HEK293T (cell line): ENCODE measurements around the gene ARRDC1.
A peak's percentile ranks its signal among the peaks of the same experiment; 100 is the strongest.

Experiments used
- CTCF ChIA-PET: fragments of 350-600 bp; formaldehyde crosslinking; extraction: SDS; loops from one replicate; lab custom pipeline; 2021; ENCODE audit warnings: antibody characterized with exemption, inconsistent platforms; lab: Yijun Ruan, JAX
- POLR2A ChIA-PET: fragments of 350-600 bp; formaldehyde crosslinking; extraction: SDS; loops from one replicate; lab custom pipeline; 2020; ENCODE audit warnings: antibody characterized with exemption, inconsistent platforms; lab: Yijun Ruan, JAX
- DNase-seq: peaks from one replicate; pipeline ENCODE4 v3.0.0; 2012; ENCODE audit warnings: mixed read lengths; ENCODE audit errors: extremely low spot score
- ARNT ChIP-seq: fragments of 450-650 bp; IDR thresholded peaks from 2 replicates; pipeline ENCODE4 v1.6.1; 2017; ENCODE audit warnings: mild to moderate bottlenecking
- BHLHE40 ChIP-seq: fragments of 450-650 bp; IDR thresholded peaks from 2 replicates; pipeline ENCODE4 v1.6.1; 2016; ENCODE audit warnings: mild to moderate bottlenecking, moderate library complexity, borderline replicate concordance
- CTBP1 ChIP-seq: fragments of 450-650 bp; IDR thresholded peaks from 2 replicates; pipeline ENCODE4 v1.6.1; 2016; ENCODE audit warnings: borderline replicate concordance
- ELF4 ChIP-seq: fragments of 450-650 bp; IDR thresholded peaks from 2 replicates; pipeline ENCODE4 v1.6.1; 2017; ENCODE audit warnings: antibody characterized with exemption
- FOXA1 ChIP-seq: fragments of 450-650 bp; IDR thresholded peaks from 2 replicates; pipeline ENCODE4 v1.6.1; 2016; ENCODE audit warnings: mild to moderate bottlenecking
- FOXK2 ChIP-seq: fragments of 450-650 bp; IDR thresholded peaks from 2 replicates; pipeline ENCODE4 v1.6.1; 2016; ENCODE audit warnings: mild to moderate bottlenecking
- FOXM1 ChIP-seq: fragments of 450-650 bp; IDR thresholded peaks from 2 replicates; pipeline ENCODE4 v1.6.1; 2017; ENCODE audit warnings: mild to moderate bottlenecking, borderline replicate concordance
- HDGF ChIP-seq: fragments of 450-650 bp; IDR thresholded peaks from 2 replicates; pipeline ENCODE4 v1.6.1; 2017; ENCODE audit warnings: antibody characterized with exemption, borderline replicate concordance
- L3MBTL2 ChIP-seq: fragments of 450-650 bp; conservative IDR thresholded peaks from 2 replicates; pipeline ENCODE4 v1.6.1; 2016; ENCODE audit warnings: mild to moderate bottlenecking
- LEF1 ChIP-seq: fragments of 450-650 bp; IDR thresholded peaks from 2 replicates; pipeline ENCODE4 v1.6.1; 2017; ENCODE audit warnings: mild to moderate bottlenecking, borderline replicate concordance
- NFRKB ChIP-seq: fragments of 450-650 bp; IDR thresholded peaks from 2 replicates; pipeline ENCODE4 v1.6.1; 2016; ENCODE audit warnings: mild to moderate bottlenecking, moderate library complexity
- SP1 ChIP-seq: fragments of 450-650 bp; IDR thresholded peaks from 2 replicates; pipeline ENCODE4 v1.6.1; 2017
- SUZ12 ChIP-seq: fragments of 450-650 bp; IDR thresholded peaks from 2 replicates; pipeline ENCODE4 v1.6.1; 2016; ENCODE audit warnings: mild to moderate bottlenecking
- TARDBP ChIP-seq: fragments of 450-650 bp; IDR thresholded peaks from 2 replicates; pipeline ENCODE4 v1.6.1; 2016
- ZNF384 ChIP-seq: fragments of 450-650 bp; IDR thresholded peaks from 2 replicates; pipeline ENCODE4 v1.6.1; 2016
- TF ChIP-seq, protein P1 (sequence below): fragments of 450-650 bp; IDR thresholded peaks from 2 replicates; pipeline ENCODE4 v1.6.1; 2016

Gene ARRDC1

DNA sequence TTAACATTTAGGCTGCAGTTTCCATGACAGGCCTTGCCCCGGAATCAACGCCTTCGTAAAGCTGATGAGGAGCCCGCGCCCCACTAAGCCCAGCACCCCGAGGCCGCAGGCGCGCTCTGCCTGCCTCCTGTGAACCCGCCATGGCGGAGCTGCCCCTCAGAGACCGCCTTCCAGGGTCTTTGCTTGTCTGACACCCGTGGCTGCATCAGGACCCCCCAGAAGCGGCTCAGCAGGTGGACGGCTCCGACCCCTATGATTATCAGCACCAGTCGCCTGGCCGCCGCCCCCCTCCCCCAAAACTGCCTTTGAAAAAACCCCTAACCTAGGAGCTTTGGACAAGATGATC lies 26.3 kb upstream of the ARRDC1 start:
- DNase-seq: no peak
- TF ChIP-seq, protein P1, sequence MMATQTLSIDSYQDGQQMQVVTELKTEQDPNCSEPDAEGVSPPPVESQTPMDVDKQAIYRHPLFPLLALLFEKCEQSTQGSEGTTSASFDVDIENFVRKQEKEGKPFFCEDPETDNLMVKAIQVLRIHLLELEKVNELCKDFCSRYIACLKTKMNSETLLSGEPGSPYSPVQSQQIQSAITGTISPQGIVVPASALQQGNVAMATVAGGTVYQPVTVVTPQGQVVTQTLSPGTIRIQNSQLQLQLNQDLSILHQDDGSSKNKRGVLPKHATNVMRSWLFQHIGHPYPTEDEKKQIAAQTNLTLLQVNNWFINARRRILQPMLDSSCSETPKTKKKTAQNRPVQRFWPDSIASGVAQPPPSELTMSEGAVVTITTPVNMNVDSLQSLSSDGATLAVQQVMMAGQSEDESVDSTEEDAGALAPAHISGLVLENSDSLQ: no peak
- ChIA-PET POLR2A (interaction anchor here (1.3 to 2.5 kb wide), 2 partner anchors 26 to 27 kb away, joined by 3 to 6 read pairs; partner anchors contain the start of genes ARRDC1 and MRPL41), CTCF (interaction anchor here (1.1 to 1.8 kb wide), 2 partner anchors 9 to 24 kb away, joined by 6 to 7 read pairs; no protein-coding TSS in a partner anchor)

DNA sequence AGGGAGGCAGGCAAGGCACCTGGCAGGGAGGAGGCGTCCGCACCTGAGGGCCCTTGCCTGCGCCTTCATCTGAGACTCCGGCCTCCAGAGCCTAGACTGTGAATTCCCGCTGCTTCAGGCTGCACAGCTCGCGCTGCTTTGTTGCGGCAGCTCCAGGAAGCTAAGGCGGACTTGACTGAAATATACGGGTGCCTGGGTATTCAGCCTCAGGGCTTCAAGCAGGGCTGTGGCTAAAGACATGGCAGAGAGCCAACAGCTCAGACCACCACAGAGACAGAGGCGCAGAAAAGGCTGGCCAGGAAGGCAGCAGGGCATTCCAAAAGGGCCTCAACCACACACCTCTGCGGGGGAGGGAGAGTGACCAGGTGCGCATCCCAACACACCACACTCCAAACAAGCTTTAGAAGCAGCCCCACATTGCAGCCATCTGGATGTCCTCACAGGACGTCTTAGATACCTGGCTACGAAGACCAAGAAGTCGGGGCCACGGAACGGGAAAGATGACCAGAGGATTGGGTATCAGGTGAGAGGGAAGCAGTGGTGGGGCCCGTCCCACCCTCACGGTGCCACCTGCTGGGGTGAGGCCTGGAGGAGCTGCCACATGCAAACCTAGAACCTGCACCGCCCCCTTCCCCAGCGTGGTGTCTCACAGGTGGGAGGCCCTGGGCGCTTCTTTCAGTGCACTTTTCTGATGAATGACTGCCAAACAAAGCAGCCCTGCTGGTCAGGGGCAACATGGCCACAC lies 25.1 kb upstream of the ARRDC1 start:
- ChIA-PET POLR2A (interaction anchor here (1.0 to 2.4 kb wide), 2 partner anchors 11 to 22 kb away, joined by 3 to 15 read pairs; partner anchors contain the start of gene ZMYND19), CTCF (interaction anchor here (1.8 kb wide), 1 partner anchor 23 kb away, joined by 6 read pairs; no protein-coding TSS in a partner anchor)
- DNase-seq: no peak

DNA sequence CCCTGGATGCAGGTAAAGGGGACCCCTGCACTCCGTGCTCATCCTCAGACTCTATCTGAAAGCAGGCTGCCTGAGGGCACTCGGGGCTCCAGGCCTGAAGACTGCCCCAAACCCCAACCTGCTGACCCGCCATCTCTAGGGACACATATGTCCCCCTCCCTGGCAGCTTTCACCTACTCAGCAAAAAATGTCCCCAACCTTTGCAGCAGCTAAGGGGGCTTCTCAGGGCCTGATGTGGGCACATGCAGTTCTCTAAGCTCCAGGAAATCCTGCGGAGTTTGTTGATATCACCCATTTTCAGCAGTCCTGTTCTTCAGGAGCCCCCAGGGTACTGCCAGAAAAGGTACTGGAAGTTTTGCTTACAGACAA lies 24.5 kb upstream of the ARRDC1 start:
- TF ChIP-seq NFRKB: no peak
- no peak for TF ChIP-seq HDGF
- TF ChIP-seq, protein P1: no peak
- TF ChIP-seq LEF1: no peak
- no peak for TF ChIP-seq ZNF384
- no peak for TF ChIP-seq FOXM1
- no peak for TF ChIP-seq TARDBP
- no peak for TF ChIP-seq SP1
- TF ChIP-seq ELF4: no peak
- TF ChIP-seq FOXA1: no peak
- TF ChIP-seq CTBP1: no peak
- no peak for TF ChIP-seq FOXK2
- no peak for TF ChIP-seq BHLHE40
- no peak for DNase-seq
- POLR2A ChIA-PET: interaction anchor here (0.9 to 2.4 kb wide), 4 partner anchors 10 to 38 kb away, joined by 3 to 15 read pairs (median 6); partner anchors contain the start of genes ARRDC1, EHMT1 and ZMYND19
- CTCF ChIA-PET: no interaction called here

More for the DNA sequence above, 25.1 kb upstream of the ARRDC1 start:
- no peak for TF ChIP-seq L3MBTL2
- no peak for TF ChIP-seq ZNF384
- no peak for TF ChIP-seq BHLHE40
- no peak for TF ChIP-seq FOXA1
- no peak for TF ChIP-seq SP1
- no peak for TF ChIP-seq CTBP1
- no peak for TF ChIP-seq NFRKB
- TF ChIP-seq ARNT: no peak
- no peak for TF ChIP-seq HDGF

DNA sequence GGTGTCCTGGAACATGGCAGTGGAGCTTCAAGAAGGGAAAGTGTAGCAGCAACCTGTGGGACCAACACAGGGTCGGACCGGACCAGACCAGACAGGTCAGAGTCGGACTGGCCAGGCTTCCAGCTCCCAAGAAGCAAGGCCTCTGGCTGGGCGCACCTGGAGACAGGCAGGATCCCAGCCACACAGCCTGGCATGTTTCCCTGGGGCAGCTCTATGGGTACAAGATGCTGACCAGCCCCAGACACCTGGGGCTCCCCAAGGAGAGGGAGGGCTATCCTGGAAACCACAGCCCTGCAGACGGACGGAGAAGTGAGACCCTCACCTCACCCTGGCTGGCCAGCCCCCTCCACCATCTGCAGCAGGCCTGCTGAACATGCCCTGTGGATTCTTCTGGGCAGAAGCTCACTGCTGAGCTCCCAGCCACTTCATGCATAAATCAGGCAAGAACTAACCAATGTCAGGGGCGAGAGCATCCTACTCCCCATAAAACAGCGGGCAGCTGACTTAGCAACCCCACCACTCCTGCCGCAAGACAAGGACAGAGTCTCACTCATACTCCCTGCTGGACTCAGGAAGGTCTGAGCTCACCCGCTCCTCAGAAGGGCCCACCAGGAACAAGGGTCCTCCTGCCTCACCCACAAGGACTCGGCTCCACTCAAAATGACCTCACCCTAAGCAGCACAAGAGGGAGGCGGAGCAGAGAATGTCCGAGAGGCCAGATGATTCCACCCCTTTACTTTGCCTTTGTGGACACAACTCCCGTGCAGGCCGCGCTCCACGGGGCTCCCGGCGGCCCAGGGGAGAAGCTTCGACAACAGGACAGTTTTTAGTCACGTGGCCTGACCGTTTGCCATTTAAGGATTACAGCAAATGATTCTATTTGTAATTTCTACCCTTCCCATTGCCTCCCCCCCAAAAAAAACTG lies 23.9 kb upstream of the ARRDC1 start:
- CTCF ChIA-PET: interaction anchor here (0.7 kb wide), 1 partner anchor 30 kb away, joined by 3 read pairs; no protein-coding TSS in a partner anchor
- DNase-seq: no peak
- POLR2A ChIA-PET: interaction anchor here (0.9 to 2.4 kb wide), 4 partner anchors 9 to 37 kb away, joined by 3 to 15 read pairs (median 6); partner anchors contain the start of genes ARRDC1, EHMT1 and ZMYND19
- TF ChIP-seq CTBP1 (no peak), ARNT (no peak), HDGF (no peak), TARDBP (no peak), SP1 (no peak), FOXK2 (no peak), FOXA1 (no peak), BHLHE40 (no peak), L3MBTL2 (no peak), SUZ12 (no peak), FOXM1 (no peak), LEF1 (no peak), ZNF384 (no peak)
- TF ChIP-seq, protein P1: no peak

DNA sequence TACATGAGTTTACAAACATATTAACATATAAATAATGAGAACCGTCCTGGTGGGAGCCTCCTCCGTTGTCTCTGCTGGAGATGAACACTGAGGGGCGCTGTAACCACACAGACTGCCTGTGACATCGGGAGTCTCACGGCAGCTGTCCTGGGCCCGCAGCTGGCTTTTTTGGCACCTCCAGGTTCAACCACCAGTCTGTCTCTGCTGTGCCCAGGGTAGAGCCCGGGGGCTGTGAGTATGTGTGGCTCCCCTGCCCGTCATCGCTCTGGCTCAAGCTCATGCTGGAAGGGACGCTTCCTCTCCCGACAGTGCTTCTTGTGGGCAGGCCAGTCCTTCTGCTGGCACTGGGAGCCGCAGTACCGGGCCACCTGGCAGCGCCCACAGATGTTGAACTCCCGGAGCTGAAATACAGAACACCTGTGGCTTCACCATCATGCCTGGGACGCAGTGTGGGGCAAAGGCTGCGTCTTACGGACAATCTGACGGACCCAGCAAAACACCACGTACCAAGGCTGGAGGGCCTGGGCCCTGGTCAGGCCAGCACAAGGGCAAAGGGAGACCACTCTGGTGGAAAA lies 23.1 kb upstream of the ARRDC1 start:
- ChIA-PET CTCF (interaction anchor here (0.7 kb wide), 1 partner anchor 29 kb away, joined by 3 read pairs; no protein-coding TSS in a partner anchor), POLR2A (interaction anchor here (1.2 to 2.4 kb wide), 3 partner anchors 9 to 36 kb away, joined by 5 to 15 read pairs (median 6); partner anchors contain the start of genes EHMT1 and ZMYND19)
- no peak for TF ChIP-seq FOXM1
- TF ChIP-seq FOXK2: no peak
- no peak for TF ChIP-seq FOXA1
- no peak for TF ChIP-seq LEF1
- no peak for TF ChIP-seq NFRKB
- TF ChIP-seq SUZ12: no peak
- TF ChIP-seq TARDBP: no peak
- no peak for TF ChIP-seq CTBP1
- no peak for TF ChIP-seq ARNT
- no peak for TF ChIP-seq BHLHE40
- no peak for TF ChIP-seq SP1
- DNase-seq: peak; percentile 48
